NCI-H524 (cell line): ENCODE measurements around the gene MROH2A.

Experiments used
- DNase-seq, 2 experiments: peaks; one replicate each; lab custom pipeline; 2025; lab: John Stamatoyannopoulos, UW

Gene MROH2A

GRCh38 chr2:233766416-233766815, 11.7 kb upstream of the MROH2A start:
- DNase-seq = no peak

- DNase-seq = no peak
These were observed 10.1 kb upstream of the MROH2A start for GRCh38 chr2:233768076-233768475.

GRCh38 chr2:233769260-233769659, 8.9 kb upstream of the MROH2A start:
- no peak for DNase-seq

DNA sequence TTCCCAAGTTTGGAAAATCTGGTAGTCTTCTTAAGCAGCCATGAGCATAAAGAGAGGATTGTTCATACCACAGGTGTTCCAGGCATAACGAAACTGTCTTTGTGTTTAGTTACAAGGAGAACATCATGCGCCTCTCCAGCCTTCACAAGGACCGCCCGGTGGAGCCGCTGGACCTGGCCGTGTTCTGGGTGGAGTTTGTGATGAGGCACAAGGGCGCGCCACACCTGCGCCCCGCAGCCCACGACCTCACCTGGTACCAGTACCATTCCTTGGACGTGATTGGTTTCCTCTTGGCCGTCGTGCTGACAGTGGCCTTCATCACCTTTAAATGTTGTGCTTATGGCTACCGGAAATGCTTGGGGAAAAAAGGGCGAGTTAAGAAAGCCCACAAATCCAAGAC, 6.0 kb upstream of the MROH2A start:
- DNase-seq = no peak

- no peak for DNase-seq
These were observed 5.5 kb upstream of the MROH2A start for GRCh38 chr2:233772583-233772982.

- DNase-seq = no peak
These were observed 4.3 kb upstream of the MROH2A start for GRCh38 chr2:233773854-233774253.

DNA sequence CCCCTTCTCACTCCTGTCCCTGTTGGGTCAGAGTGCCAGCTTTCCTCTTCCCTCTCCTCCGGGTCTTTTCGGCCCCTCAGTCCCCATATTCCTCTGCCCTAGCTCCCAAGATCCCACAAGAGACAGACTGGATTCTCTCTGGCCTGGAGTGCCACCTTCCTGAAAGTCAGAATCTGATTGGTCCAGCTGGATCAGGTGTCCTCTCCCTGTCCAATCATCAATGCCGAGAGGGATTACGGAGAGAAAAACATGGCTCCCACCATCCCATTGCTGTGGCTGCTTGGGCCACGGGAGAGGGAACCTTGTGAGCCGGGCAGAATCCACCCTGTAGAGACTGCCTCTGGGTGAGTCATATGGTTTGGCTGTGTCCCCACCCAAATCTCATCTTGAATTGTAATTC, 2.7 kb upstream of the MROH2A start:
- no peak for DNase-seq

GRCh38 chr2:233779722-233780121, 1.6 kb downstream of the MROH2A start:
- no peak for DNase-seq

- DNase-seq = no peak
These were observed 2.6 kb downstream of the MROH2A start for GRCh38 chr2:233780771-233781170.

DNA sequence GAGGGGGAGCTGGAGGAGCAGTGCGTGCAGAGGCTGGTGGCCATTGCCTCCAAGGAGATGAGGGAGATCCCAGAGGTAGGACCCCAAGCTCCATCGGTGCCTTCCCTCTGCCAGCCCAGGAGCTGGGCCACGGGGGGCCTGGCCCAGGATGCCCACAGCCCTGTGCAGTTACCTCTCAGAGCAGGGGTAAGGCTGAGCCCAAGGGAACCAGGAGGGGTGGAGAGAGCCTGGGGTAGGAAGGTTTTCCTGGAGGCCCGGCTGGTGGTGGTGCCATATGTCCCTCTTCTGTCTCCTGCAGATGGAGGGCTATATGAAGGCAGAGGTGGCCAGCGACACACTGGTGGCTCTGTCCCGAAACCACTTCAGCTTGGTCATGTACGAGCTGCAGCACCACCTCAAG, 11.4 kb downstream of the MROH2A start:
- no peak for DNase-seq

DNA sequence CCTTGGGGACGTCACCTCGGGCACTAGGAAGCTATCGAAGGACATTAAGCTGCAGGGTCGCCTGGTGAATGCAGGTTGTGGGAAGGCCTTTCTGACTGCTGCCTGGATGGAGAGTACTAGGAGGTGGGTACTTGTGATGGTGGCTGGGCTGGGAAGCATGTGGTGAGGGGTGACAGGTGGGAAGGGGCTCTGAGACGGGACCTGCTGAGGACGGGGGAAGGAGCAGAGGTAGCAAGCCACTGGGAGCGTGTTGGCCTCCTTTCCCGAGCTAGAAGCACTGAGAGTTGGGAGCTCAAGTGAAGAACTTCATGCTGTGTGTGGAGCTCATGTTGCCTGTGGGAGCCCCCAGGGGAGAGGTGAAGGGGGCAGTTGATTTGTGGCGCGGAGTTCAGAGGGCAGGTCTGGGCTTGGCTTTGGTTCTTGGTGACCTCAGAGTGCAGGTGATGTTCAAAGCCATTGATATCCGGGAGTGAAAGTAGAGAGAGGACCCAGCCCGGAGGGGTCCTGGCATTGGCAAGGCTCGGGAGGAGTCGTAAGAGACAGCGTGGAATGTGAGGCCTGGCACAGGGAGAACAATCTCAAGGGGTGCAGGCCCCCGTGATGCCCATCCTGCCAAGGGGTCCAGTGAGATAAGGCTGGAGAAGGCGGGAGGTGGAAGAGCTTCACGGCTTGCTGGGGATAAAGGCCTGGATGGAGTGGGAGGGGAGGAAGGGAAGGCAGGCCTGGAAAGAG, 13.2 kb downstream of the MROH2A start:
- no peak for DNase-seq

- no peak for DNase-seq
These were observed 13.8 kb downstream of the MROH2A start for GRCh38 chr2:233791883-233792329.

DNA sequence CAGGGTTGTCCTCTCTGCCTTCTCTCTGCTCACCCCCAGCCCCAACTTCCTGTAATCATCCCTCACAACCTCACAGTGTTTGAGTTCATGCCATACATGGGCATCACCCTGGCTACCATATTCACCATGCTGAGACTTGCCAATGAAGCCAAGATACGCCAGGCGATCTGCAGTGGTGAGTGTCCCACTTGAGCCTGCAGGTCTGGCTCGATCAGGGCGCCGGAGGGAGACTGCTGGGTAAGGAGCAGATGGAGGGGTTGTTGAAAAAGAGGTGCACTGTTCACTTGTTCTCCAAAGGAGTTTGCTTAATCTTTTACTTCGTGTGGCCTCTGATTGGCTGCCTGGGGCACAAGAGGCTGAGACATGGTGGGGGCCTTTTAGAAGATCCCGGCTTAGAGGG, 14.6 kb downstream of the MROH2A start:
- no peak for DNase-seq

- no peak for DNase-seq
These were observed 15.5 kb downstream of the MROH2A start for GRCh38 chr2:233793465-233794127.

GRCh38 chr2:233794128-233794658, 16.1 kb downstream of the MROH2A start:
- DNase-seq = no peak

DNA sequence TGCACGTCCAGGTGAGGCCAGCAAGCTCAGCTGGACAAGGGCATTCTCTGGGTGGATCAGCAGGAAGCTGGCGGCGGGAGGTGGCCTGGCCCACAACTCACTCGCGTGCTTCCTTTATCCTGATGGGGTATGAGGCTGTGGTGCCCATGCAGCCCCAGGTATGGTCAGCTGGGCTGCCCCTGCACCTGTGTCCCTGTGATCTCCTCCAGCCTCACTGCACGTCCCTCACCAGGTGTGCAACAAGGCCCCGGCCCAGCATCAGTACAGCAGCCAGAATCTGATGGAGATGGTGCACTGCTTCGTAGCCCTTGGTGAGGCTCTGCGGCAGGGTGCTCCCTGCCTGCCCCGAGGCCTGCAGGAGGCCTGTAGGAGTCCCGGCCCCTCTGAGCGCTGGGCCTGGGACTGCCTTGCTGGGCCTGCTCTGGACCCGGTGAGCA, 17.6 kb downstream of the MROH2A start:
- no peak for DNase-seq

DNA sequence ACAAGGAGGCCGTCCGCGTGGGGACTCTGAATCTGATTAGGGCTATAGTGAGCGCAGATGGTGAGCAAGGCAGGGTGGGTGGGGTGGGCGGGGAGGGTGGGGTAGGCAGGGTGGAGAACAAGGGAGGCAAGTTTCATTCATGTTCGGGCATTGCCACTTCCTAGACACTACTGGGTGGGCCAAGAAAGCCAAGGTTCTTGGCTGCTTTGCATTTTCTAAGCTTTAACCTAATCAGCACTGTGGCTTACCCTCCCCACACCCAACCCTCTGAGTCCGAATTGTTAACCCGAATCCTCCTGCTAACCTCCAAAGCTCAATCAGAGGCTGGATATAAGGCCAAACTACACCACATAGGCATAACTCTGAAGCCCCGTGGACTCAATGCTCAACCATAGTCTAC, 18.1 kb downstream of the MROH2A start:
- DNase-seq = peak in 1 of 2 experiments; percentile 24

DNA sequence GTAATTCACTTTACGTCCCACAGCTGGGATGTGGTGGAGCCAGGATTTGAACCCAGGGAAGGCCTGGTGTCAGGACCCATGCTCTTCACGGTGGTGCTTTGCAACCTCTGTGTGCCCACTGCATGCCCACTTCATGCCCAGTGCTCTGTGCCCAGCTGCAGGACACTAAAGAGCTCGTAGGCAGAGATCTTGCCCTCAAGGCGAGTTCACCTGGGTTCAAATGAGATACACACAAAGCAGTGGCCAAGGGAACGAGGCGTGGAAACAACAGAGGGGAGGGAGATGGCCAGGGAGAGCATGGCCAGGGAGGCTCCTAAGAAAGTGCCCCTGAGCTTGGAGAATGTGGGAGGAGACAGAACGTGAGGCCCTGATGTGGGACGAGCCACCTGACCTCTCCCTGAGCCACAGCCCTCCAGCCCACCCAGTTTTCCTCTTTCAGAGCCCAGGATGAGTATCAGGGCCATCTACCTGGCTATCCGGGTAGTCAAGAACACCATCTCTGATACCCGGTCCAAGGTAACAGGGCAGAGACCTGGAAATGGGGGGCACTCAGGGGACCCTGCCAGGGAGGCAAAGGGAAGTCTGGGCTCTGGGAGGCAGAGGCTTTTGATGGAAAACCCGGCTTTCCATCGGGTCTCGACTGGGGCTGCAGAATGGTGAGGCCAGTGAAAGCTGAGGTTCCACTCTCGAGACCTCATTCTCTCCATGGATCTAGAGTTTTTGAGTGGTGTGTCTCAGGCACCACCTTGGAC, 20.4 kb downstream of the MROH2A start:
- DNase-seq = no peak

- DNase-seq = peak; percentile 31 to 61
These were observed 21.0 kb downstream of the MROH2A start for GRCh38 chr2:233799087-233799665.

DNA sequence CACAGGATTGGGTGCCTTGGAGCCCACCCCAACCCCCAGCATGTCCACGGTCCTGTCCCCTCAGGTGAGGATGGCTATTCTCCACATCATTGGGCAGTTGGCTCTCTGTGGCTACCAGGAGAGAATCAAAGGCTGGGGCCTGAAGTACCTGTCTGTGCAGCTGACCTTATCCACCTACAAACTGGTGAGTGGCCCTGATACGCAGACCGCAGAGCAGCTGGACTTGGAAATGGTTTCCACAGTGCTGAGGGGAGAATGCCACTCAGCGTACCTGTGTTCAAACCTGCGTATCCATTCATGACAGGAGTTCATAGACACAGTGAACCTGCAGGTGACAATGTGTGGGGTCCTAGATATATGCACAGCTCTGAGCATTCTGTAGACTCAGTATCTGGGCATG, 21.6 kb downstream of the MROH2A start:
- no peak for DNase-seq

DNA sequence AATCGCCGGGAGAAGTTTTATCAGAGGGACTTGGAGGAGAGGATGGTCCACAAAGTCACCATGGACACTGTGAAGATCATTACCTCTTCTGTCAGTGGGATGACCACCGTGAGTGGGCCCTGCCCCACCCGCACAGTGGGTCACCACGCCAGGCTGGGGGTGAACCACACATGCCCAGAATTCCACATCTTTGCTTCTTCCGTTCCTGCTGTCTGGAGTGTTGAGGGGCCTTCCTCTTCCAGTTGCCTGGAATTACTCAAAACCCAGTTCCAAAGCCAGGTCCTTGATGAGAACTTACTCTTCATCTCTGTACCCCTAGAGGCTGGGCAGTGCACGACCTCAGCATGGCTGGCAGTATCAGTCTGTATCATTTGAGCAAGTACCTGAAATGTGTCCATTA, 22.1 kb downstream of the MROH2A start:
- no peak for DNase-seq
